Stimulated activated CD8-positive, alpha-beta memory T cell treated with anti-CD3 and anti-CD28 coated beads, Interleukin-12 subunit alpha, Interleukin-12 subunit beta, amount 100 ng/mL, for 1 hour (primary cell): Measurements from ENCODE around the gene ZNF467.

Experiments used
- DNase-seq: peaks from one replicate; pipeline ENCODE4 v3.0.0-alpha.2; 2020; ENCODE audit warnings: low read depth

Gene ZNF467

GRCh38 chr7:149808311-149808710 lies 34.9 kb upstream of the ZNF467 start:
- DNase-seq, result no peak

GRCh38 chr7:149806726-149807125 lies 33.3 kb upstream of the ZNF467 start:
- DNase-seq, result no peak

DNA sequence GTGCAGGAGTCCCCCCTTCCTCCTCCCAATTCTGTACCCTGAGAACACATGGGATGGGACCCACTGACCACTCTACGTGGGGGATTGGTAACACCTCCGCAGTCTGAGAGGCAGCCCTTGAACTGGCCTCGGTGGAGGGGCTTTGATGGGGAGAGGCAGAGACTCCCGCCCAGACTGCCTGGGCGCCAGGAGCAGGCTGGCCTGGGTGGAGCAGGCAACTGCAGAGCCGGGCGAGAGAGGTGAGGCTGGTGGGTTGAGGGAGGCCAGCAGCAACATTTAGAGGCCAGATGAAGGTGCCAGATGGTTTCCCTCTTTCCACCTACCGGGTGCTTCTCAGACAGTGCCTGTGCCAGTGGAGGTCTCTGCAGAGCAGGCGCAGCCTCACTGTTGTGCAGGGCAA lies 30.7 kb upstream of the ZNF467 start:
- DNase-seq, result no peak

DNA sequence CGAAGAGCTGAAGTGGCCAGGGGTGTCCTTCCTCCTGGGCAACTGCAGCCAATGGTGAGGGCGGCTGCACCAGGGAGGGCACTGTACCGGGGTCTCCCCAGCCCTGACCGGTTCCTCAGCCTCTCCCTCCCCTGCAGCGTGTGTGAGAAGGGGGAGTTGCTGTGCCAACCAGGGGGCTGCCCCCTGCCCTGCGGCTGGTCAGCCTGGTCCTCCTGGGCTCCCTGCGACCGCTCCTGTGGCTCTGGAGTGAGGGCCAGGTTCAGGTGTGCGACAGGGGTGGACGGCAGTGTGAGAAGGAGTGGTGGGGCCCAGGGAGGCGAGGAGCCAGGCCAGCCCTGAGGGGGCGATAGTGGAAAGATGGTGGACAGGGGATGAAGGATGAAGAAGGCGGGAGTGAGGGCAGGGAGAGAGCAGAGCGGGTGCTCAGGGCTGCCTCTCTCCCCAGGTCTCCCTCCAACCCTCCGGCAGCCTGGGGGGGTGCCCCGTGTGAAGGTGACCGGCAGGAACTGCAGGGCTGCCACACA lies 30.2 kb upstream of the ZNF467 start:
- no peak for DNase-seq

- no peak for DNase-seq
These were observed 29.6 kb upstream of the ZNF467 start for GRCh38 chr7:149802966-149803365.

GRCh38 chr7:149801816-149802215 lies 28.4 kb upstream of the ZNF467 start:
- no peak for DNase-seq

DNA sequence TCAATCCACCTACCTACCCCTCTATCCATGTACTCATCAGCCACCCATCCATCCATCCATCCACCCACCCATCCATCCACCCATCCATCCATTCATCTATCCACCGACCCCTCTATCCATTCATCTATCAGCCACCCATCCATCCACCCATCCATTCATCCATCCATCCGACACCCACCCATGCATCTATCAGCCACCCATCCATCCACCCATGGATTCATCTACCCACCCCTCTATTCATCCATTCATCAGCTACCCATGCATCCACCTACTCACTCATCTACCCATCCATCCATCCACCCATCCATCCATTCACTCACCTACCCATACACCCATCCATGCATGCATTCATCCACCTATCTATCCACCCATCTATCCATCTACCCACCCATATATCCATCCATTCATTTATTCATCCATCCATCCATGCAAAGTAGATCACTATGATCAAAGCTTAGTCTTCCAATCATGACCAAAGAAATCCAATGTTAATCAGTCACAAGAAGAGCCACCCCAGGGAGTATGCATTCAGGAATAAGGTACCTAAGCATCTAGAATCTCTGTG lies 27.7 kb upstream of the ZNF467 start:
- DNase-seq, result no peak

GRCh38 chr7:149800169-149800555 lies 26.8 kb upstream of the ZNF467 start:
- no peak for DNase-seq

GRCh38 chr7:149799397-149800168 lies 26.2 kb upstream of the ZNF467 start:
- peak; percentile 50 for DNase-seq

- no peak for DNase-seq
These were observed 24.4 kb upstream of the ZNF467 start for GRCh38 chr7:149797771-149798170.

GRCh38 chr7:149796287-149796860 lies 23.0 kb upstream of the ZNF467 start:
- DNase-seq, result no peak

DNA sequence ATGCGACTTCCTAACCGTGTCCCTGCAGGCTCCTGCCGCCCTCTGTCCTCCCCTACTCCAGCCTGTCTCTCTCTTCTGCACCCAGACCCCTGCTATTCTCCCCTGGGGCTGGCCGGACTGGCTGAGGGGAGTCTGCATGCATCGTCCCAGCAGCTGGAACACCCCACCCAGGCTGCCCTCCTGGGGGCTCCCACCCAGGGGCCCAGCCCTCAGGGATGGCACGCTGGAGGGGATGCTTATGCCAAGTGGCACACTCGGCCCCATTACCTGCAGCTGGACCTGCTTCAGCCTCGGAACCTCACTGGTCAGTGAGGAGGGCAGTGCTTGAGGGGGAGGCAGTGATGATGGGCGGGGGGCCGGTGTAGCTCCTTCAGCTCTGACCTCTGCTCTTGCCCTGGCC lies 21.7 kb upstream of the ZNF467 start:
- no peak for DNase-seq

- DNase-seq, result no peak
These were observed 21.3 kb upstream of the ZNF467 start for GRCh38 chr7:149794661-149795060.

- no peak for DNase-seq
These were observed 19.9 kb upstream of the ZNF467 start for GRCh38 chr7:149793261-149793660.

DNA sequence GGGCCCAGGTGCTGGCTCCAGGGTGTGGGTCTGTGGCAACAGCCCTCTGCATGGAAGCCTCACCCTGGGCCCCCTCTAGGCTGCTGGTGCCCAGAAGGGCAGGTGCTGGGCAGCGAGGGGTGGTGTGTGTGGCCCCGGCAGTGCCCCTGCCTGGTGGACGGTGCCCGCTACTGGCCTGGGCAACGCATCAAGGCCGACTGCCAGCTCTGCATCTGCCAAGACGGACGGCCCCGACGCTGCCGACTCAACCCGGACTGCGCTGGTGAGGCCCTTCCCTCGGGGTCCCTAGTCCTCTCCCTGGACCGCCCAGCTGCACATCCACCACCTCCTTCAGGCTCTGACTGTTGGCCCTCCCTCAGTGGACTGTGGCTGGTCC lies 18.8 kb upstream of the ZNF467 start:
- no peak for DNase-seq

DNA sequence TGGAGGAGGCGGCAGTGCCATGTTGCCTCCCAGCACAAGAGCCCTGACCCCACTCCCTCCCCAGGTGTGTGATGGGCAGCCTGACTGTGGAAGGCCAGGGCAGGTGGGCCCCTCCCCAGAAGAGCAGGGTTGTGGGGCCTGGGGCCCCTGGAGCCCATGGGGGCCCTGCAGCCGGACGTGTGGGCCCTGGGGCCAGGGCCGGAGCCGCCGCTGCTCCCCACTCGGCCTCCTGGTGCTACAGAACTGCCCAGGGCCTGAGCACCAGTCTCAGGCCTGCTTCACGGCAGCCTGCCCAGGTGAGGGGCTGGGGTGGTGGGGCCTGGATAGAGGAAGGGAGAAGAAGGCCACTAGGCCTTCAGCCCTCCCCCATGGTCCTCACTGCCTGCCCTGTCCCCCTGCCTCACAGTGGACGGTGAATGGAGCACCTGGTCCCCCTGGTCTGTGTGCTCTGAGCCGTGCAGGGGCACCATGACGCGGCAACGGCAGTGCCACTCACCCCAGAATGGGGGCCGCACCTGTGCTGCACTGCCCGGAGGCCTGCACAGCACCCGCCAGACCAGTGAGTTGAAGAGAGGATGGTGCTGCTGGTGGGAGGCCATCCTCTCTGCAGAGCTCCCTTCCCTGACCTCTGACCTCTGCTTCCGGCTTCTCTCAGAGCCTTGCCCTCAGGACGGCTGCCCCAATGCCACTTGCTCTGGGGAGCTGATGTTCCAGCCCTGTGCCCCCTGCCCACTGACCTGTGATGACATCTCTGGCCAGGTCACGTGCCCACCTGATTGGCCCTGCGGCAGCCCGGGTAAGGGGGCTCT lies 18.2 kb upstream of the ZNF467 start:
- no peak for DNase-seq

GRCh38 chr7:149790754-149791360 lies 17.5 kb upstream of the ZNF467 start:
- no peak for DNase-seq

DNA sequence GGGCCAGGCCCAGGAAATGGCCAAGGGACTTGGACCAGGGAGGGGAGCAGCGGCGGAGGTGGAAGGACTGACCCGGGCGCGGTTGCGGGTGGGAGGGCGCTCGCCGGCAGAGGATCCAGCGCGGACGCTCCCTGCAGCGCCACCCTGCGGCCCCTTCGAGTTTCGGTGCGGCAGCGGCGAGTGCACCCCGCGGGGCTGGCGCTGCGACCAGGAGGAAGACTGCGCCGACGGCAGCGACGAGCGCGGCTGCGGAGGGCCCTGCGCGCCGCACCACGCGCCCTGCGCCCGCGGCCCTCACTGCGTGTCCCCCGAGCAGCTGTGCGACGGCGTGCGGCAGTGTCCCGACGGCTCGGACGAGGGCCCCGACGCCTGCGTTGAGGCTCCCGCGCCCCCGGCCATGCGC lies 16.8 kb upstream of the ZNF467 start:
- no peak for DNase-seq

- no peak for DNase-seq
These were observed 15.7 kb upstream of the ZNF467 start for GRCh38 chr7:149789101-149789500.

DNA sequence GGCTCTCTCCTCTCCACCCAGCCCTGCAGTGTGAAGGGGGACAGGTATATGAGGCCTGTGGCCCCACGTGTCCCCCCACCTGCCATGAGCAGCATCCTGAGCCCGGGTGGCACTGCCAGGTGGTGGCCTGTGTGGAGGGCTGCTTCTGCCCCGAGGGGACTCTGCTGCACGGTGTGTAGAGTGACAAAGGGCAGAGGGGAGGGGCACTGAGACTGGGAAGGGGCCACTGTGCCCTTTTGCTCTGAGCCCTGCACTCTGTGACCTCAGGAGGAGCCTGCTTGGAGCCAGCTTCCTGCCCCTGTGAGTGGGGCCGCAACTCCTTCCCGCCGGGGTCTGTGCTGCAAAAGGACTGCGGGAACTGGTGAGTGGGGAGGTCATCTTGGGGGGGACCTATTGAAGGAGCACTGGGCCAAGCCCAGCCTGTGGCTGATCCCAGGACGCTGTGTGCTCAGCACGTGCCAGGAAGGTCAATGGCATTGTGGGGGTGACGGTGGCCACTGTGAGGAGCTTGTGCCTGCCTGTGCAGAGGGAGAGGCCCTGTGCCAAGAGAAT lies 15.0 kb upstream of the ZNF467 start:
- DNase-seq, result no peak

DNA sequence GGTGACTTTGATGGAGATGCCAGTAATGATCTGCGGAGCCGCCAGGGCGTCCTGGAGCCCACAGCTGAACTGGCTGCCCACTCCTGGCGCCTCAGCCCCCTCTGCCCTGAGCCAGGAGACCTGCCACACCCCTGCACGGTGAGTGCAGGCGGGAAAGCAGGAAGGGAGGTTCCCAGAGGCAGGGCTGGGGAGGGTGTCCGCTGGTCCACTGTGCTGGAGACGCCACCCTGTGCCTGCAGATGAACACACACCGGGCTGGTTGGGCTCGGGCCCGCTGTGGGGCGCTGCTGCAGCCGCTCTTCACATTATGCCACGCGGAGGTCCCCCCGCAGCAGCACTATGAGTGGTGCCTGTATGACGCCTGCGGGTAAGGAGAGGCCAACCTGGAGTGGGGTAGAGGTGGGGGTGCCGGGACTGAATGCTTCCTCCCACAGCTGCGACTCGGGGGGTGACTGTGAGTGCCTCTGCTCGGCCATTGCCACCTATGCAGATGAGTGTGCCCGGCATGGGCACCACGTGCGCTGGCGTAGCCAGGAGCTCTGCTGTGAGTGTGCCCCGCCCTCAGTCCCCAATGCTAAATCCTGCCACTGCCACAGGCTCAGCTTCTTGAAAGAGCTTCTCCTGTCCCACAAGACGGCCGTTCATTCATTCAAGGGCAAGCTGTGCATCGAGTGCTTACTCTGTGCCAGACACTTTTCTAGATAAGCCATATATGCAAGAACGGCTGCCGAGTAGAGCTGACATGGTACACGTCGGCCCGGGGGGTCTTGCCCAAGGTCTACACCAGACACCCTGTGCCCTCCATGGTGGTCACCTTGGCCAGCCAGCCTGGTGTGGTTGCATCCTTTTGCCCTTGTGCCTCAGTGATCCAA lies 14.3 kb upstream of the ZNF467 start:
- DNase-seq, result no peak
